ENCODE results near the gene CTSA.
"Not testable (repeated sequence)": the region's sequence is repeated elsewhere in the genome, so short reads cannot be mapped to it uniquely, and the experiment has no call there.

The CTSA gene

DNA sequence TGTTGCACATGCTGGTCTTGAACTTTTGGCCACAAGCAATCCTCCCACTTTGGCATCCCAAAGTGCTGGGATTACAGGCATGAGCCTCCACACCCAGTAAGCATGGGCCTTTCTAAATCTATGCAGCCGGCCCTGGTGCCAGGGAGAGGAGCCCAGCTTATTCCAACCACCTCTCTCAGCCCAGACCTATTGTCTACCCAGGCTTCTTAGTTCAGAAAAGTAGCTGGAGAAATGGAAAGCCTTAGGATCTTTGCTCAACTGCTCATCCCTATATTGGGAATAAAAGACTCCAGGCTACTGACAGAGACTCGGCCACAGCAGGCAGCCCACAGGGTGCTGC lies 35.6 kb downstream of the CTSA start:
- Histone ChIP-seq H3K27ac (ENCODE audit: low read length) (no peak overlapping the region), H3K4me1 (ENCODE audit: insufficient read depth, low read length) (no peaks in the 10 kb centered on the region; the same call in 1 of the 2 replicates), H3K9me3 (ENCODE audit: insufficient read depth, low read depth, low read length) (no peaks in the 10 kb centered on the region), H3K27me3 (ENCODE audit: insufficient read depth, low read length) (no peaks in the 10 kb centered on the region), H3K9ac (ENCODE audit: low read depth, low read length) (no peak overlapping the region), H3K36me3 (ENCODE audit: insufficient read depth, low read depth, low read length) (no peaks in the 10 kb centered on the region), H3K4me3 (ENCODE audit: low read length) (no peak overlapping the region)

- H3K4me3 ChIP-seq (ENCODE audit: low read length) = no peak overlapping the region
- no peak overlapping the region for H3K9ac ChIP-seq (ENCODE audit: low read depth, low read length)
- no peaks in the 10 kb centered on the region; the same call in 1 of the 2 replicates for H3K4me1 ChIP-seq (ENCODE audit: insufficient read depth, low read length)
- H3K27ac ChIP-seq (ENCODE audit: low read length) = no peak overlapping the region
- H3K36me3 ChIP-seq (ENCODE audit: insufficient read depth, low read depth, low read length) = no peaks in the 10 kb centered on the region
- no peaks in the 10 kb centered on the region for H3K27me3 ChIP-seq (ENCODE audit: insufficient read depth, low read length)
- H3K9me3 ChIP-seq (ENCODE audit: insufficient read depth, low read depth, low read length) = no peaks in the 10 kb centered on the region
Observed at GRCh38 chr20:45927071-45927878, 36.1 kb downstream of the CTSA start.

DNA sequence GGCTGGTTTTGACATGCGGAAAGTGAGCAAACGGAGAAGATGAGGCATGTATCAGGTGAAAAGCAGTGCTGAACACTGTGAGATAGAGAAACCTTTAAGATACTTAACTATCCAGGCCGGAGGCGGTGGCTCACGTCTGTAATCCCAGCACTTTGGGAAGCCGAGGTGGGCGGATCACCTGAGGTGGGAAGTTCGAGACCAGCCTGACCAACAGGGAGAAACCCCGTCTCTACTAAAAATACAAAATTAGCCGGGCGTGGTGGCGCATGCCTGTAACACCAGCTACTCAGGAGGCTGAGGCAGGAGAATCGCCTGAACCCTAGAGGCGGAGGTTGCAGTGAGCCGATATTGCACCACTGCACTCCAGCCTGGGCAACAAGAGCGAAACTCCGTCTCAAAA lies 40.5 kb downstream of the CTSA start:
- H3K27me3 ChIP-seq (ENCODE audit: insufficient read depth, low read length); H3K4me1 ChIP-seq (ENCODE audit: insufficient read depth, low read length); H3K36me3 ChIP-seq (ENCODE audit: insufficient read depth, low read depth, low read length); H3K27ac ChIP-seq (ENCODE audit: low read length); H3K9me3 ChIP-seq (ENCODE audit: insufficient read depth, low read depth, low read length); H3K4me3 ChIP-seq (ENCODE audit: low read length); H3K9ac ChIP-seq (ENCODE audit: low read depth, low read length): not testable (repeated sequence)

DNA sequence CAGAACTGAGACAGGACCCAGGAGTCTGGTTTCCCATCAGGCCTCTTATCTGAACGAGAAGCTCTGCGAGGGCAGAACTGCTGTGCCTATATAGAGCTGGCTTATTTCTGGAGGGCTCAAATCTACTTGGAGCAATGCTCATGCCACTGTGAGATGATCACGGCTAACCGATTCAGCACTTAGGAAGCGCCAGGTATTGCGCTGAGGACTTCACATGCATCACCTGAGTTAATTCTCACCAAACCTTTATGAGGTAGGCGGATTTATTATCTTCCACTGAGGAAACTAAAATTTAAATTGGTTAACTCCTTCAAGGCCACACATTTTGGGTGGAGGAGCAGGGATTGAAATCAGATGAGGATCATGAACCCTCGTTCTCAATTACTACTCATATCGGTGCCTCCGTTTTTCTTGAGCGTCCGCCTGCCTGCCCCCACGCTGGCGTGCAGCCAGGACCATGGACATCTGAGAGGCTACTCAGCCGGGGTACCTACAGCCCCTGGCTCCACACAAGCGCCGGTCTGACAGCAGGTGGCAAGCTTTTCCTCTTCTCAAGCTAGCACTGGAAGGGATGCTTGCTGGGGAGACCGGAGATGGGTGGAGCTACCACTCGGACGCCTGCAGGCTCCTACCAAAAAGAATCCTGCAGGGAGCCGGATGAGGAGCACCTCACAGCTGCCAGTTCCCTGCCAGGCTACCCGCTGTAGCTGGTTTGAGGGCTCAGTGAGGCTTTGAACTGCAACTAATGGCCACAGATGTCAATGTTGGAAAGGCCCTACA lies 42.3 kb downstream of the CTSA start:
- peaks cover 14% of the 10 kb centered on the region; the same call in 1 of the 2 replicates for H3K4me1 ChIP-seq (ENCODE audit: insufficient read depth, low read length)
- peak overlapping the region; percentile 99 for H3K9ac ChIP-seq (ENCODE audit: low read depth, low read length)
- no peaks in the 10 kb centered on the region for H3K9me3 ChIP-seq (ENCODE audit: insufficient read depth, low read depth, low read length)
- peak overlapping the region; percentile 99 for H3K27ac ChIP-seq (ENCODE audit: low read length)
- peak overlapping the region; percentile 95 for H3K4me3 ChIP-seq (ENCODE audit: low read length)
- H3K36me3 ChIP-seq (ENCODE audit: insufficient read depth, low read depth, low read length) = peaks cover 13% of the 10 kb centered on the region; the same call in 1 of the 2 replicates
- no peaks in the 10 kb centered on the region for H3K27me3 ChIP-seq (ENCODE audit: insufficient read depth, low read length)

DNA sequence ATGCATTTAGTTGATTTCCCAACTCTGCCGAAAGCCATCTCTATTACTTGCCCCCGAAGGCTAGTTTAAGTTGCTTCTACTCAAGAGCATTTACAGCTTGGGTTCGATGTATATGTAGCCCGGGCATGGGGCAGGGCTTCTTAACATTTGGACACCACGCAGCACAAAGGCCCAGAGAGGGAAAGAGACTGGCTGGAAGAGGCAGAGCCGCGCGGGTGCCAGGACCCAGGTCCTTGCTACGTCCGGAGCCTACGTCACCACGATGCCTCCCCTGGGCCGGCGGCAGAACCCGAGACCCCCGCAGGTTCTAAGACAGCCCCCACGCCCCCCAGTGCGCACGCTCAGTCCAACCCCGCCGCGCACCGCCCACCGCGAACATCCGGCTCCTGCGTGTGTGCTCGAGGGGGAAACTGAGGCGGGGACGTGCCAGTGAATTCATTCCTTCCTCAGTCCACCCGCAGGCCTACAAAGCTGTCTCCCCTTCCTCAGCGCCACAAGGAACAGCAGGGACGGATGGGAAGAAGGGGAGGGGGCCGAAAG lies 43.0 kb downstream of the CTSA start:
- Histone ChIP-seq H3K36me3 (ENCODE audit: insufficient read depth, low read depth, low read length) (peaks cover 19% of the 10 kb centered on the region), H3K9ac (ENCODE audit: low read depth, low read length) (peak overlapping the region; percentile 99), H3K4me1 (ENCODE audit: insufficient read depth, low read length) (peaks cover 15% of the 10 kb centered on the region; the same call in 1 of the 2 replicates), H3K27me3 (ENCODE audit: insufficient read depth, low read length) (no peaks in the 10 kb centered on the region), H3K27ac (ENCODE audit: low read length) (peak overlapping the region; percentile 99), H3K9me3 (ENCODE audit: insufficient read depth, low read depth, low read length) (no peaks in the 10 kb centered on the region), H3K4me3 (ENCODE audit: low read length) (peak overlapping the region; percentile 95)

DNA sequence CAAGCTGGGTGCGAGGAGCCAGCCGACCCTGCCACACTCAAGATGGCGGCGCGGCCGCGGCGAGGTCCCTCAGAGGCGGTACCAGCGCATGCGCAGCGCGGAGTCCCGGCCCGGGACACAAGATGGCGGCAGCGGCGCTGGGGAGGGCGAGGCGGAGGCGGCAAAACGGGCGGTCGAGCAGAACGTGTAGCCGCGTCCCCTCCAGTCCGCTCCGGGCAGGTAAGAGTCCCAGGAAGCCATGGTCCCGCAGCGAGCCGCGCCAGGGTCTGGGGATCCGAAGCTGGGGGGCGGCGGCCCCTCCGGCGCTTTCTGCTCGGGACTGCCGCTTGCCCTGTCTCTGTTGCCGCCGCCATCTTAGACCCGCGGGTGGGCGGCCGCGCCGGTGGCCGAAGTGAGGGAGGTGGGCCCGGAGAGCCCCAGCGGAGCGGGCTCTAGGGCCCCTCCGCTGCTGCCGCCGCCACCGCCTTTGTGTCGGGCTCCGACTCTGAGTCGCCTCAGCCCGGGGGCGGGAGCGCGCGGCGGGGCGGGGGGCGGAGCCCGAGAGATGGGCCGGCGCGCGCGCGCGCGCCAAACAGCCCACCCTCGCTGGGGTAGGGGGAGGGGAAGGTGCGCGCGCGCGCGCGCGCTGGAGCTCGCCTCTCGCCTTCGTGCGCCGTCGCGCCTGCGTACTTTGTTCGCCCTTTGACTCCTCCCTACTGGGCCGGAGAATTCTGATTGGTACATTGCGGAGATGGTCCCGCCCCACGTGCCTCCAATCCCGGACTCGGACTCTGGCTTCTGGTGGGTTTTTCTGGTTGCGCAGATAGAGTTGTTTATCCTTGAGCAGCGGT lies 43.7 kb downstream of the CTSA start, which contains the start of gene PCIF1:
Gene PCIF1, plus strand, starts transcription at position 98 of the 830 bp plus-strand sequence. CDS start 4,317 bp downstream, outside the sequence.
- Histone ChIP-seq H3K4me3 (ENCODE audit: low read length) (peak within 1 kb of the TSS; percentile 95), H3K9me3 (ENCODE audit: insufficient read depth, low read depth, low read length) (no peaks in the 10 kb centered on the region), H3K27ac (ENCODE audit: low read length) (peak within 1 kb of the TSS; percentile 99), H3K4me1 (ENCODE audit: insufficient read depth, low read length) (peaks cover 15% of the 10 kb centered on the region; the same call in 1 of the 2 replicates), H3K27me3 (ENCODE audit: insufficient read depth, low read length) (no peaks in the 10 kb centered on the region), H3K9ac (ENCODE audit: low read depth, low read length) (peak within 1 kb of the TSS; percentile 99), H3K36me3 (ENCODE audit: insufficient read depth, low read depth, low read length) (peaks cover 26% of the 10 kb centered on the region)

GRCh38 chr20:45935416-45936046 lies 44.4 kb downstream of the CTSA start:
- peaks cover 15% of the 10 kb centered on the region; the same call in 1 of the 2 replicates for H3K4me1 ChIP-seq (ENCODE audit: insufficient read depth, low read length)
- peak overlapping the region; percentile 88 for H3K9ac ChIP-seq (ENCODE audit: low read depth, low read length)
- no peak overlapping the region for H3K27ac ChIP-seq (ENCODE audit: low read length)
- no peaks in the 10 kb centered on the region for H3K27me3 ChIP-seq (ENCODE audit: insufficient read depth, low read length)
- peaks cover 33% of the 10 kb centered on the region for H3K36me3 ChIP-seq (ENCODE audit: insufficient read depth, low read depth, low read length)
- no peaks in the 10 kb centered on the region for H3K9me3 ChIP-seq (ENCODE audit: insufficient read depth, low read depth, low read length)
- peak overlapping the region; percentile 95 for H3K4me3 ChIP-seq (ENCODE audit: low read length)

- Histone ChIP-seq H3K4me3 (ENCODE audit: low read length) (no peak overlapping the region), H3K4me1 (ENCODE audit: insufficient read depth, low read length) (peaks cover 15% of the 10 kb centered on the region; the same call in 1 of the 2 replicates), H3K36me3 (ENCODE audit: insufficient read depth, low read depth, low read length) (peaks cover 48% of the 10 kb centered on the region), H3K27me3 (ENCODE audit: insufficient read depth, low read length) (no peaks in the 10 kb centered on the region), H3K9me3 (ENCODE audit: insufficient read depth, low read depth, low read length) (no peaks in the 10 kb centered on the region), H3K27ac (ENCODE audit: low read length) (peak overlapping the region; percentile 25), H3K9ac (ENCODE audit: low read depth, low read length) (peak overlapping the region; percentile 63; the same call in 1 of the 2 replicates)
Observed at GRCh38 chr20:45937765-45938164, 46.6 kb downstream of the CTSA start.

- Histone ChIP-seq H3K9ac (ENCODE audit: low read depth, low read length) (peak overlapping the region; percentile 63; the same call in 1 of the 2 replicates), H3K9me3 (ENCODE audit: insufficient read depth, low read depth, low read length) (no peaks in the 10 kb centered on the region), H3K27me3 (ENCODE audit: insufficient read depth, low read length) (no peaks in the 10 kb centered on the region), H3K4me3 (ENCODE audit: low read length) (no peak overlapping the region; the same call in 1 of the 2 replicates), H3K4me1 (ENCODE audit: insufficient read depth, low read length) (peaks cover 11% of the 10 kb centered on the region; the same call in 1 of the 2 replicates), H3K36me3 (ENCODE audit: insufficient read depth, low read depth, low read length) (peaks cover 59% of the 10 kb centered on the region), H3K27ac (ENCODE audit: low read length) (no peak overlapping the region)
Observed at GRCh38 chr20:45938727-45939438, 47.7 kb downstream of the CTSA start.

DNA sequence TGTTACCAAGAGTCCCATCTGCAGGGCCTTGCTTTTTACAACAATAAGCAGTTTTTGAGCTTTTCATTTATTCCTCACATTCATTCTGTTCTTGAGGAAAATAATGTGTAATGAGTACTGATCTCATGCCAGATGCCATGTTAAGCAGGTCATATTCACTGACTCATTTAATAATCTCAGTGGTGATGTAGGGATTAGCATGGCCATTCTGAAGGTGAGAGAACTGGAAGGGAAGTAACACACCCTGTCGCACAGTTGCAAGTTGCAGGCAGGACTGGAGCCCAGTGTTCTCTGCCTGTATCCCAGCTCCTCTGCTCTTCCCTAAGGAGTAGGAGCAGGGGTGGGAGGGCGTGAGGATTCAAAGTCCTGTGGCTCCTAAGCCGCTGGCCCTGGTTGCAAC lies 48.9 kb downstream of the CTSA start:
- Histone ChIP-seq H3K4me3 (ENCODE audit: low read length) (no peak overlapping the region), H3K9ac (ENCODE audit: low read depth, low read length) (no peak overlapping the region), H3K36me3 (ENCODE audit: insufficient read depth, low read depth, low read length) (peaks cover 71% of the 10 kb centered on the region), H3K4me1 (ENCODE audit: insufficient read depth, low read length) (peaks cover 11% of the 10 kb centered on the region; the same call in 1 of the 2 replicates), H3K27me3 (ENCODE audit: insufficient read depth, low read length) (no peaks in the 10 kb centered on the region), H3K9me3 (ENCODE audit: insufficient read depth, low read depth, low read length) (no peaks in the 10 kb centered on the region), H3K27ac (ENCODE audit: low read length) (no peak overlapping the region)

Data from iPS-20b (cell line).